Esophagus (tissue), 2 donors: ENCODE data around the gene BZW1. TPM values are rescaled to one million over a fixed set of nuclear protein-coding genes. Genes with fewer than 3 reads are reported as not detected.
"Not testable (repeated sequence)": the region's sequence is repeated elsewhere in the genome, so short reads cannot be mapped to it uniquely, and the experiment has no call there.

ENCODE experiments used
- H3K27ac ChIP-seq, 2 donors: one replicate each; pipeline ENCODE4 v1.5.1; 2013; ENCODE audit warnings: low read depth in 2 of 2, mild to moderate bottlenecking in 2 of 2, inconsistent platforms in 1 of 2, low read length in 1 of 2, moderate library complexity in 1 of 2
- H3K27me3 ChIP-seq, 2 donors: one replicate each; pipeline ENCODE4 v1.6.1; 2013; ENCODE audit warnings: low read length in 2 of 2, control low read depth in 1 of 2, mild to moderate bottlenecking in 1 of 2; ENCODE audit not compliant: insufficient read depth in 2 of 2, control insufficient read depth in 1 of 2
- H3K36me3 ChIP-seq, 2 donors: one replicate each; pipeline ENCODE4 v1.6.1; 2013; ENCODE audit warnings: low read length in 1 of 2; ENCODE audit not compliant: control insufficient read depth in 2 of 2, insufficient read depth in 2 of 2
- H3K4me1 ChIP-seq, 2 donors: one replicate each; pipeline ENCODE4 v1.6.1; 2013; ENCODE audit warnings: low read length in 1 of 2; ENCODE audit not compliant: control insufficient read depth in 2 of 2, insufficient read depth in 2 of 2
- H3K4me3 ChIP-seq, 2 donors: one replicate each; pipeline ENCODE4 v1.5.1; 2013; ENCODE audit warnings: low read length in 2 of 2, mild to moderate bottlenecking in 2 of 2, low read depth in 1 of 2, moderate library complexity in 1 of 2
- H3K9me3 ChIP-seq, 2 donors: one replicate each; pipeline ENCODE4 v1.6.1; 2013; ENCODE audit warnings: mild to moderate bottlenecking in 2 of 2, low read depth in 1 of 2, low read length in 1 of 2, moderate library complexity in 1 of 2; ENCODE audit not compliant: control insufficient read depth in 2 of 2, insufficient read depth in 1 of 2
- WGBS, 2 donors: extraction: QIAGEN DNeasy Blood & Tissue Kit; methylation state at CpG; one replicate each; pipeline ENCODE4 v1.1.7; 2013; 5-methylcytosine and 5-hydroxymethylcytosine counted together
- polyA plus RNA-seq, 2 donors: library from polyadenylated mRNA; stranded (reverse); fragments of 200-250 nt; gene quantifications; one replicate each; pipeline ENCODE4 v1.2.3, GENCODE V29; 2013
- donor health status: healthy with polysubstance abuse.
- donor health status: Bipolar disorder and iron deficiency.

The BZW1 gene
- polyA plus RNA-seq, 2 donors, result 62.4 to 103 TPM

DNA sequence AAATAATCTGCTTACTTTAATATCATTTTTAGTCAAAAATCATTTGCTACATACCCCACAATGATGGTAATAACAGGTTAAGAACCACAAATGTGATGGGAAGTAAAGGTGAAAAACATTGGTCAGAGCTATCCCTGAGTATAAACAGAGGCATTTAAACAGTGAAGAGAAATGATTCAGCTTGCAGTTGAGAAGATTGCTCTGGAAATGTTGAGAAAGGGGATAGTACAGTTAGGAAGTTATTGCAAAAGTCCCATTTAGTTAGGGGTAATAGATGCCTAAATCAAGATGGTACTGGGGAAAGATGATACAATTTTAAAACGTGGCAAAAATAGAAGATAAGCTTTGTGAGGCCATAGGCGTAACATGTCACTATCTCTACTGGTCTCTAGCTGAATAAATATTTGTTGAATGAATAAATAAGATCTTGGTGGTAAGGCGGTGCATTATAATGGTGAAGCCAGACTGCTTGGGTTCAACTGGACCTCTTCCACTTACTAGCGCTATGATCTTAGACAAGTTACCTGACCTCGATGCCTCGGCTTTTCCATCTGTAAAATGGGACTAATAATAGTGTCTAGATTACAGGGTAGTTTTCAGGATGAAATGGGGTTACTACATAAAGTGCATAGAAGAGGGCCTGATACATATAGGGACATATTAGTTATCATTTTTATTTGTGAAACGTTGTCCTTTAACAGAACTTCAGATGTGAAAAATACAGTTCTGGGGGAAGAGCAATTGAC is 2.0 kb upstream of the BZW1 start:
- Histone ChIP-seq H3K27ac (peak overlapping the region; percentile 50 to 97), H3K4me3 (no peak overlapping the region), H3K36me3 (peaks cover 0 to 3% of the 10 kb centered on the region in 2 donors), H3K27me3 (no peaks in the 10 kb centered on the region), H3K9me3 (no peaks in the 10 kb centered on the region), H3K4me1 (no peaks in the 10 kb centered on the region)
- 72 to 79% methylated on average over 7 of the region's 7 CpGs for WGBS, 2 donors

GRCh38 chr2:200810252-200810997 is 1.3 kb upstream of the BZW1 start:
- peak overlapping the region; percentile 49 to 78 for H3K4me3 ChIP-seq
- WGBS, 2 donors, result 21 to 30% methylated on average over 6 of the region's 6 CpGs
- H3K4me1 ChIP-seq, result no peaks in the 10 kb centered on the region
- no peaks in the 10 kb centered on the region for H3K27me3 ChIP-seq
- peak overlapping the region; percentile 97 to 100 for H3K27ac ChIP-seq
- H3K36me3 ChIP-seq, result peaks cover 0 to 3% of the 10 kb centered on the region in 2 donors
- no peaks in the 10 kb centered on the region for H3K9me3 ChIP-seq

GRCh38 chr2:200810998-200811332 is 745 bp upstream of the BZW1 start:
- Histone ChIP-seq H3K36me3 (peaks cover 0 to 3% of the 10 kb centered on the region in 2 donors), H3K27me3 (no peaks in the 10 kb centered on the region), H3K4me3 (peak overlapping the region; percentile 49 to 78), H3K27ac (peak overlapping the region; percentile 97 to 100), H3K4me1 (no peaks in the 10 kb centered on the region), H3K9me3 (no peaks in the 10 kb centered on the region)
- WGBS, 2 donors, result 4 to 10% methylated on average over 11 of the region's 11 CpGs

DNA sequence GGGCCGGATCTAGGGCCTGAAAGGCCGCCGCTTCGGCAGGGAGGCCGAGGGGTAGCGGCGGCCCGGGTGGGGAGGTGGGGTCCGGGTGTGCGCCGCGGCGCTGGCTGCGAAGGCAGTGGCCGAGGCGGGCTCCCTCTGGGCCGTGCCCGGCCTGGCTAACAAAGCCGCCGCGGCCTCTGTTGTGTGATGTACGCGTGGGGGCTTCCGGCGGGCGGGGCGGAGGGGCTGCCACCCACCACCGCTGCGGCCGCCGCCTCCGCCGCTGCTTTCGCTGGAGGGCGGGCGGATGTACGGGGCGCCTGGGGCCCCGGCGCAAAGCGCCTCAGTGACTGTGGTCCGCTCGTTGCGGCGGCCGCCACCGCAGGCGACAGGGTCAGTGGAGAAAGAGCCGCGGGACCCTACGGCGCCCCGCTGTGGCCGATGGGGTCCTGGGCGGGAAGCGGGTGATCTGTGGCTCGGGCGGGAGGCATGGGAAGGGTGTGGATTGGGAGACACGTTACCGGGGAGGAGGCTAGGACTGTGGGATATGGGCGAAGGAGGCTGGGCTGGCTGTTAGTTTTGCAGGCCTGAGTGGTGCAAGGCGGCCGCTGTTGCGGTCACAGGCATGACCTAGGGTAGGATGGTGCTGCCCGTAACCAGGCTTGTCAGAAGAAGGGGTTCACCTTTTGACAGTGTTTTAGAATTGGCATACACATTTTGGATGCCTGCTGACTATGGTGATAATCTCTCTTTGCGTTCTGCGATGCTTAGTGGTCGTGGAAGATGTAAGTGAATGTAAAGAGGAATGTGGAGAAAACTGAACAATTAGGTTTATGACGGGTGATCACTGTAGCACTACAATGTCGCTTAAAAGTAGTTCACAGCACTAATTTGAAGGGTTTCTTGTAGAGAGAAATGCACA is 662 bp downstream of the BZW1 start:
- 1% methylated on average over 67 to 70 of the region's 70 CpGs for WGBS, 2 donors
- H3K36me3 ChIP-seq, result peaks cover 0 to 7% of the 10 kb centered on the region in 2 donors
- H3K4me1 ChIP-seq, result no peaks in the 10 kb centered on the region
- peak overlapping the region; percentile 97 to 100 for H3K27ac ChIP-seq
- H3K4me3 ChIP-seq, result peak overlapping the region; percentile 78 to 94
- no peaks in the 10 kb centered on the region for H3K9me3 ChIP-seq
- no peaks in the 10 kb centered on the region for H3K27me3 ChIP-seq

GRCh38 chr2:200814276-200814815 is 2.6 kb downstream of the BZW1 start:
- Histone ChIP-seq H3K4me1 (no peaks in the 10 kb centered on the region), H3K36me3 (peaks cover 7 to 16% of the 10 kb centered on the region in 2 donors), H3K27ac (no peak overlapping the region), H3K27me3 (no peaks in the 10 kb centered on the region), H3K9me3 (no peaks in the 10 kb centered on the region), H3K4me3 (peak overlapping the region in 1 of 2 donors; percentile 24)
- WGBS, 2 donors, result 70 to 71% methylated on average over 3 of the region's 3 CpGs

GRCh38 chr2:200814917-200815316 is 3.2 kb downstream of the BZW1 start:
- Histone ChIP-seq H3K27me3 (no peaks in the 10 kb centered on the region), H3K36me3 (peaks cover 7 to 16% of the 10 kb centered on the region in 2 donors), H3K4me1 (no peaks in the 10 kb centered on the region), H3K27ac (peak overlapping the region in 1 of 2 donors; percentile 21), H3K9me3 (no peaks in the 10 kb centered on the region), H3K4me3 (peak overlapping the region in 1 of 2 donors; percentile 24)
- 77 to 93% methylated on average over 1 of the region's 1 CpG for WGBS, 2 donors

DNA sequence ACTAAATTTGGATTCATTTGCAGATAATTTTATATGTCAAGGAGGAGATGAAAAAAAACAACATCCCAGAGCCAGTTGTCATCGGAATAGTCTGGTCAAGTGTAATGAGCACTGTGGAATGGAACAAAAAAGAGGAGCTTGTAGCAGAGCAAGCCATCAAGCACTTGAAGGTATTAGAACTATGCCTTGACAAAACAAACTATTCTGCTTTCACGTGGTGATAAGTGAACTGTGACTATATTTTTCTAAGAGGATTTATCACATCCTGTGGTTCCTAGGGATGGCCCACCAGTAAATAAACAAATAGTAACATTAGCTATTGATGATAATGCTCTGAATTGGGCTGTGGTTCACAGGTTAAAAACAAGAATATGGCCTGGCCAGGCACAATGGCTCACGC is 7.0 kb downstream of the BZW1 start:
- 78 to 85% methylated on average over 3 of the region's 3 CpGs for WGBS, 2 donors
- H3K4me3 ChIP-seq, H3K27me3 ChIP-seq, H3K9me3 ChIP-seq, H3K27ac ChIP-seq, H3K4me1 ChIP-seq: not testable (repeated sequence)
- H3K36me3 ChIP-seq, result peaks cover 11 to 27% of the 10 kb centered on the region in 2 donors

DNA sequence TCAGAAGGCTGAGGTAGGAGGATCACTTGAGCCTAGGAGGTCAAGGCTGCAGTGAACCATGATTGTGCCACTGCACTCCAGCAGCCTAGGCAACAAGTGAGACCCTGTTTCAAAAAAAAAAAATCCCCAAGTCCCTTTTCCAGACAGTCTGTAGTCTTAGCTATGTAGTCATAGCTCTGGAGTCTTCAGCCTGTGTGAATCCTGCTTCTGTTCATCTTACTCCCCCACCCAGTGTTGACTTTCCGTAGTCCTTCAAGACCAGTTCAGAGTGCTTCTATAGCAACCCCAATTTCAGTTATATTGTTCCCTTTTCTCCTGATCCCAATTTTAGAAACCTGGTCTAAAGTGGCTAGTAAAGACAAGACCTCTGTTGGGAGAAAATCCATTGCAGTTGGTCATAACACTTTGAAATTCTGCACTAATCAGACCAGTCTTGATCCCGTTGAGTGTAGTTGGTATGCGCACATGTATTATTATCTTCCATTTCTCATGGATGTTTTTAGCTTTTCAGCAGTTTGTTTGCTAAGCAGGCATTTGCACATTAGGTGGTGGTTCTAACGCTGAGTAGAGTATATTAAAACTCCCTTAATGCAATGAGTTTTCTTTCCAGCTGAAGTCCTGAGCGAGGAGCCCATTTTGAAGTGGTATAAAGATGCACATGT is 9.0 kb downstream of the BZW1 start:
- 93 to 96% methylated on average over 5 of the region's 5 CpGs for WGBS, 2 donors
- Histone ChIP-seq H3K4me1 (no peaks in the 10 kb centered on the region), H3K9me3 (no peaks in the 10 kb centered on the region), H3K4me3 (no peak overlapping the region), H3K36me3 (peaks cover 11 to 24% of the 10 kb centered on the region in 2 donors), H3K27me3 (no peaks in the 10 kb centered on the region), H3K27ac (no peak overlapping the region)
